ENCODE data around the gene KCNH1.

The KCNH1 gene

DNA sequence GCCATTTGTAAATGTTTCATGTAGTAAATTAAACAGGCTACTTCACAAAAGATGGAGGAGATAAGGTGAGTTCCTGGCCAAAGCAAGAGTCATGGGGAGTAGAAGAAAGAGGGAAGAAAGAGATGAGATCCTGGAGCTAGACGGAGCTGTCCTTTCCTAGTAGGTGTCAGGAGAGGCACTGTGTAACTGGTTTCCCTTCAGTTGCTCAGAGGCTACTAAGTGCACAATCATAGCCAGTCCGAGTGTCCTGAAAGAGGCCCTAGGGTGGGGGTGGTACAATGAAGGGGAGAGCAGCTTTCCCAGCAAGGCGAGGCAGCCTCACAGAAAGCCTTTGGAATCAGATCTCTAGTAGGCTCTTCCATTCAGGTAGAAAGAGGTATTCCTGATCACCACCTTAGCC lies 390.9 kb downstream of the KCNH1 start:
- Histone ChIP-seq H3K4me2 (ENCODE audit: low read length) (no peak overlapping the region), H2AFZ (ENCODE audit: low read depth, low read length) (no peak overlapping the region), H3K36me3 (replicated peaks; ENCODE audit: low read depth, low read length) (no peaks in the 10 kb centered on the region), H3K9ac (ENCODE audit: low read length) (no peak overlapping the region), H3K9me3 (ENCODE audit: insufficient read depth, low read length) (no peaks in the 10 kb centered on the region), H3K4me1 (ENCODE audit: low read length) (no peaks in the 10 kb centered on the region), H3K79me2 (ENCODE audit: low read length) (no peaks in the 10 kb centered on the region), H4K20me1 (ENCODE audit: insufficient read depth, low read length) (no peaks in the 10 kb centered on the region), H3K27me3 (ENCODE audit: low read depth, low read length) (peaks cover 28% of the 10 kb centered on the region), H3K4me3 (ENCODE audit: low read length) (no peak overlapping the region), H3K27ac (ENCODE audit: low read length) (no peak overlapping the region)
- no peak for TF ChIP-seq EZH2phosphoT487 (IDR thresholded peaks at IDR 0.05; ENCODE audit: low read depth)
- TF ChIP-seq, protein P1, sequence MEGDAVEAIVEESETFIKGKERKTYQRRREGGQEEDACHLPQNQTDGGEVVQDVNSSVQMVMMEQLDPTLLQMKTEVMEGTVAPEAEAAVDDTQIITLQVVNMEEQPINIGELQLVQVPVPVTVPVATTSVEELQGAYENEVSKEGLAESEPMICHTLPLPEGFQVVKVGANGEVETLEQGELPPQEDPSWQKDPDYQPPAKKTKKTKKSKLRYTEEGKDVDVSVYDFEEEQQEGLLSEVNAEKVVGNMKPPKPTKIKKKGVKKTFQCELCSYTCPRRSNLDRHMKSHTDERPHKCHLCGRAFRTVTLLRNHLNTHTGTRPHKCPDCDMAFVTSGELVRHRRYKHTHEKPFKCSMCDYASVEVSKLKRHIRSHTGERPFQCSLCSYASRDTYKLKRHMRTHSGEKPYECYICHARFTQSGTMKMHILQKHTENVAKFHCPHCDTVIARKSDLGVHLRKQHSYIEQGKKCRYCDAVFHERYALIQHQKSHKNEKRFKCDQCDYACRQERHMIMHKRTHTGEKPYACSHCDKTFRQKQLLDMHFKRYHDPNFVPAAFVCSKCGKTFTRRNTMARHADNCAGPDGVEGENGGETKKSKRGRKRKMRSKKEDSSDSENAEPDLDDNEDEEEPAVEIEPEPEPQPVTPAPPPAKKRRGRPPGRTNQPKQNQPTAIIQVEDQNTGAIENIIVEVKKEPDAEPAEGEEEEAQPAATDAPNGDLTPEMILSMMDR (IDR thresholded peaks at IDR 0.05; ENCODE audit: low read depth, low read length): no peak

DNA sequence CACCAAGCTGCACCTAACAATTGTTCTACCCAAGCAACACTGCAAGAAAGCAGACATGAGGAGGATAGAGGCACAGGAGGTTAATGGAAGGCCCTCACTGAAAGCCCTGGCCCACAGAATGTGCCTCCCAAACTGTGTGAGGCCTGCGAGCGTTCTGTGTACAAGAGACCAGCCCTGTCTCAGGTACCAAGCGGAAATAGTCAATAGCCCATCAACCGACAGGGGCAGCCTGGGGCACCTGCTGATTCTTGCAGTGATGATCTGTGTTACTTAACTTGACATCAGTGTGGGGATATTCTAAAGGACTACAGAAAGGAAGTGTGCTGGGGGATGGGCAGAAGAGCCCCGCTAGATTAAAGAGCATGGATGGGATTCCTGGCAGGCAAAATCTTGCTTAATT lies 392.4 kb downstream of the KCNH1 start:
- H3K27ac ChIP-seq (ENCODE audit: low read length): no peak overlapping the region

DNA sequence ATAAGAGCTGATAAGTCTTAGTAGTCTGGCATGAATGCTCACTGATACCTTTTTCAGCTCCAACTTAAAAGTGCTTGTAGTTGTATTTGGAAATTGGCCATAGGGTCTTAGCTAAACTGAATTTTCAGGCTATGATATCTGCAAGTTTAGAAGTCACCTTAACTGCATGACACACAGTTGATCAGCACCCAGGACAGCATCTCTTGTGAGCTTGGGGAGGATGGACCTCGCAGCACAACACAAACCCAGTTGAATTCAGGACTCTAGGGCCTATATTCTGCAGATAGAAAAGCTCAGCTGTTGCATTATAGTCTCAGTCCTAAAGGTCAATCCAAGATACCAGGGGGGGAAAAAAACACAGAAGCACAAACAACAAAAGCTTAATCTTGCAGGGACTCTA lies 394.3 kb downstream of the KCNH1 start:
- Histone ChIP-seq H3K9ac (ENCODE audit: low read length) (no peak overlapping the region), H3K79me2 (ENCODE audit: low read length) (no peaks in the 10 kb centered on the region), H3K36me3 (replicated peaks; ENCODE audit: low read depth, low read length) (no peaks in the 10 kb centered on the region), H3K4me2 (ENCODE audit: low read length) (no peak overlapping the region), H3K4me3 (ENCODE audit: low read length) (no peak overlapping the region), H3K27me3 (ENCODE audit: low read depth, low read length) (peaks cover 24% of the 10 kb centered on the region), H3K9me3 (ENCODE audit: insufficient read depth, low read length) (no peaks in the 10 kb centered on the region), H3K4me1 (ENCODE audit: low read length) (no peaks in the 10 kb centered on the region), H2AFZ (ENCODE audit: low read depth, low read length) (no peak overlapping the region), H4K20me1 (ENCODE audit: insufficient read depth, low read length) (no peaks in the 10 kb centered on the region), H3K27ac (ENCODE audit: low read length) (no peak overlapping the region)
- TF ChIP-seq, protein P1 (IDR thresholded peaks at IDR 0.05; ENCODE audit: low read depth, low read length): no peak
- TF ChIP-seq EZH2phosphoT487 (IDR thresholded peaks at IDR 0.05; ENCODE audit: low read depth): no peak

More for the DNA sequence above, 392.4 kb downstream of the KCNH1 start:
- Histone ChIP-seq H3K36me3 (replicated peaks; ENCODE audit: low read depth, low read length) (no peaks in the 10 kb centered on the region), H3K4me1 (ENCODE audit: low read length) (no peaks in the 10 kb centered on the region), H3K9me3 (ENCODE audit: insufficient read depth, low read length) (no peaks in the 10 kb centered on the region), H3K4me2 (ENCODE audit: low read length) (no peak overlapping the region), H3K4me3 (ENCODE audit: low read length) (no peak overlapping the region), H3K79me2 (ENCODE audit: low read length) (no peaks in the 10 kb centered on the region), H3K9ac (ENCODE audit: low read length) (no peak overlapping the region), H2AFZ (ENCODE audit: low read depth, low read length) (no peak overlapping the region), H4K20me1 (ENCODE audit: insufficient read depth, low read length) (no peaks in the 10 kb centered on the region), H3K27me3 (ENCODE audit: low read depth, low read length) (peaks cover 23% of the 10 kb centered on the region)
- TF ChIP-seq, protein P1 (IDR thresholded peaks at IDR 0.05; ENCODE audit: low read depth, low read length): no peak
- no peak for TF ChIP-seq EZH2phosphoT487 (IDR thresholded peaks at IDR 0.05; ENCODE audit: low read depth)

DNA sequence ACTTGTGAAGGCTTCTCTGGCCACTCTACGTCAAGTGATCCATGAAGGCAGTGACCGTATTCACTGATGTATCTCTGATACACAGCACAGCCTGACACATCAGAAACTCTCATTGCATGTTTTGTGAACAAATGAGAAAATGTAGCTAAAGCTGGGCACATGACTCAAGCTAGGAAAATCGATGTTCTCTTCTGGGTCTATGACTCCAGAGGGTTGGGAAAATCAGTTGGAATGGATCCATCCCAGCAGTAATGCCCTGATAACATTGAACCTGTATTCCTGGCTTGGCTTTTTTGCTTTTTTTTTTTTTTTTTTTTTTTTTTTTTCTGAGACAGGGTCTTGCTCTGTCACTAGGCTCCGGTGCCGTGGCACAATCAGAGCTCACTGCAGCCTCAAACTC lies 395.7 kb downstream of the KCNH1 start:
- no peaks in the 10 kb centered on the region for H3K9me3 ChIP-seq (ENCODE audit: insufficient read depth, low read length)
- no peaks in the 10 kb centered on the region for H3K36me3 ChIP-seq (replicated peaks; ENCODE audit: low read depth, low read length)
- H3K4me2 ChIP-seq (ENCODE audit: low read length): no peak overlapping the region
- peaks cover 26% of the 10 kb centered on the region for H3K27me3 ChIP-seq (ENCODE audit: low read depth, low read length)
- no peak overlapping the region for H3K9ac ChIP-seq (ENCODE audit: low read length)
- no peaks in the 10 kb centered on the region for H3K4me1 ChIP-seq (ENCODE audit: low read length)
- no peaks in the 10 kb centered on the region for H4K20me1 ChIP-seq (ENCODE audit: insufficient read depth, low read length)
- H3K79me2 ChIP-seq (ENCODE audit: low read length): no peaks in the 10 kb centered on the region
- no peak for TF ChIP-seq EZH2phosphoT487 (IDR thresholded peaks at IDR 0.05; ENCODE audit: low read depth)
- TF ChIP-seq, protein P1 (IDR thresholded peaks at IDR 0.05; ENCODE audit: low read depth, low read length): no peak
- no peak overlapping the region for H3K4me3 ChIP-seq (ENCODE audit: low read length)
- H3K27ac ChIP-seq (ENCODE audit: low read length): no peak overlapping the region
- H2AFZ ChIP-seq (ENCODE audit: low read depth, low read length): no peak overlapping the region

All from OCI-LY3 (cell line).